ENCODE results near the gene TSPAN3. TPM values are rescaled to one million over a fixed set of nuclear protein-coding genes. Genes with fewer than 3 reads are reported as not detected.

TSPAN3 gene
- total and polyA plus RNA-seq, 10 of the 15 experiments (the other 5 are each of a cell fraction or from before 2014, with no cell fraction given): 18.9 to 114 (median 57.2) TPM

DNA sequence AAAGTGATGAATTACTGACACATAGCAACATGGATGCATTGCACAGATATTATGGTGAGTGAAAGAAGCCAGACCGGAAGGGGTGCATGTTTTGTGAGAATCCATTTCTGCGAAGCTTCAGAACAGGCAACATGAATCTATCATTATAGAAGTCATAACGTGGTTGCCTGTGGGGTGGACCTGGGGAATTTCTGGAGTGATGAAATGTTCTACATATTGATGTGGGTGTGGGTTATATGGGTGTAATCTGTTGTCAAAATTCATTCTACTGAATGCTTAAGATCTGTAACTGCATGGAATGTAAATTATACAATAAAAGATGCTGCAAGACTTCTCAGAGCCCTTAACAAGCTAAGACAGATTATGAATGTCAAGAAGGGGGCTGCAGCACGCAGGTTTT lies 25.2 kb upstream of the TSPAN3 start:
- Histone ChIP-seq H3K4me1 (ENCODE audit: control insufficient read depth, insufficient read depth, low read length) (no peaks in the 10 kb centered on the region), H4K20me1 (ENCODE audit: control insufficient read depth, insufficient read depth) (no peaks in the 10 kb centered on the region), H3K27ac (ENCODE audit: control insufficient read depth, insufficient read depth) (no peak overlapping the region), H3K36me3 (ENCODE audit: control insufficient read depth in 2 of 2, insufficient read depth in 2 of 2, low read length in 1 of 2) (no peaks in the 10 kb centered on the region; a peak in 1 of 4 replicates), H2AFZ (ENCODE audit: control insufficient read depth, low read depth, low read length) (no peak overlapping the region), H3K27me3 (replicated peaks in 1 of 2; ENCODE audit: control insufficient read depth in 2 of 2, insufficient read depth in 2 of 2, low read length in 1 of 2) (no peaks in the 10 kb centered on the region; a peak in 1 of 4 replicates), H3K9ac (ENCODE audit: control insufficient read depth, insufficient read depth, low read length) (no peak overlapping the region), H3K4me2 (ENCODE audit: control insufficient read depth, insufficient read depth) (no peak overlapping the region), H3K79me2 (ENCODE audit: control insufficient read depth, insufficient read depth, low read length) (no peaks in the 10 kb centered on the region), H3K4me3 (no peak overlapping the region), H3K9me3 (replicated peaks; ENCODE audit: control insufficient read depth, insufficient read depth, low read length) (no peaks in the 10 kb centered on the region)
- CTCF ChIA-PET: interaction anchor here (0.8 to 1.7 kb wide), 5 partner anchors 11 to 447 kb away, joined by 3 to 10 read pairs (median 4); no protein-coding TSS in a partner anchor
- in situ Hi-C loops (cut with MboI) (no loop called here), intact Hi-C loops (cut with micrococcal nuclease; ENCODE audit: unreplicated experiment) (no loop called here)
- POLR2A ChIA-PET: no interaction called here
- no peak for DNase-seq (ENCODE audit: low read depth, low spot score)
- RAD21 ChIA-PET (ENCODE audit: unreplicated experiment): interaction anchor here (1.2 kb wide), 1 partner anchor 64 kb away, joined by 3 read pairs; no protein-coding TSS in a partner anchor
- no peak for ATAC-seq
- WGBS (ENCODE audit: insufficient coverage, insufficient replicate concordance, low lambda C conversion rate, missing lambda C conversion rate): 49% methylated on average over 4 of the region's 4 CpGs
- no TSS peak for BruUV-seq (replicated peaks)
- SMC1A ChIA-PET (ENCODE audit: uncharacterized antibody, unreplicated experiment): no interaction called here
- FAIRE-seq: no peak
- TF ChIP-seq, protein P1, sequence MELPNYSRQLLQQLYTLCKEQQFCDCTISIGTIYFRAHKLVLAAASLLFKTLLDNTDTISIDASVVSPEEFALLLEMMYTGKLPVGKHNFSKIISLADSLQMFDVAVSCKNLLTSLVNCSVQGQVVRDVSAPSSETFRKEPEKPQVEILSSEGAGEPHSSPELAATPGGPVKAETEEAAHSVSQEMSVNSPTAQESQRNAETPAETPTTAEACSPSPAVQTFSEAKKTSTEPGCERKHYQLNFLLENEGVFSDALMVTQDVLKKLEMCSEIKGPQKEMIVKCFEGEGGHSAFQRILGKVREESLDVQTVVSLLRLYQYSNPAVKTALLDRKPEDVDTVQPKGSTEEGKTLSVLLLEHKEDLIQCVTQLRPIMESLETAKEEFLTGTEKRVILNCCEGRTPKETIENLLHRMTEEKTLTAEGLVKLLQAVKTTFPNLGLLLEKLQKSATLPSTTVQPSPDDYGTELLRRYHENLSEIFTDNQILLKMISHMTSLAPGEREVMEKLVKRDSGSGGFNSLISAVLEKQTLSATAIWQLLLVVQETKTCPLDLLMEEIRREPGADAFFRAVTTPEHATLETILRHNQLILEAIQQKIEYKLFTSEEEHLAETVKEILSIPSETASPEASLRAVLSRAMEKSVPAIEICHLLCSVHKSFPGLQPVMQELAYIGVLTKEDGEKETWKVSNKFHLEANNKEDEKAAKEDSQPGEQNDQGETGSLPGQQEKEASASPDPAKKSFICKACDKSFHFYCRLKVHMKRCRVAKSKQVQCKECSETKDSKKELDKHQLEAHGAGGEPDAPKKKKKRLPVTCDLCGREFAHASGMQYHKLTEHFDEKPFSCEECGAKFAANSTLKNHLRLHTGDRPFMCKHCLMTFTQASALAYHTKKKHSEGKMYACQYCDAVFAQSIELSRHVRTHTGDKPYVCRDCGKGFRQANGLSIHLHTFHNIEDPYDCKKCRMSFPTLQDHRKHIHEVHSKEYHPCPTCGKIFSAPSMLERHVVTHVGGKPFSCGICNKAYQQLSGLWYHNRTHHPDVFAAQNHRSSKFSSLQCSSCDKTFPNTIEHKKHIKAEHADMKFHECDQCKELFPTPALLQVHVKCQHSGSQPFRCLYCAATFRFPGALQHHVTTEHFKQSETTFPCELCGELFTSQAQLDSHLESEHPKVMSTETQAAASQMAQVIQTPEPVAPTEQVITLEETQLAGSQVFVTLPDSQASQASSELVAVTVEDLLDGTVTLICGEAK (IDR thresholded peaks at IDR 0.05; ENCODE audit: borderline replicate concordance): no peak
- TF ChIP-seq, protein P2, sequence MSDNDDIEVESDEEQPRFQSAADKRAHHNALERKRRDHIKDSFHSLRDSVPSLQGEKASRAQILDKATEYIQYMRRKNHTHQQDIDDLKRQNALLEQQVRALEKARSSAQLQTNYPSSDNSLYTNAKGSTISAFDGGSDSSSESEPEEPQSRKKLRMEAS (IDR thresholded peaks at IDR 0.05; ENCODE audit: low read depth, low read length): no peak
- no peak for TF ChIP-seq SUZ12 (IDR thresholded peaks at IDR 0.05; ENCODE audit: unreplicated experiment)
- no peak for TF ChIP-seq NFYA (IDR thresholded peaks at IDR 0.05; ENCODE audit: borderline replicate concordance, low read depth, low read length)
- TF ChIP-seq POLR2AphosphoS5 (IDR thresholded peaks at IDR 0.05; ENCODE audit: low read length): no peak
- TF ChIP-seq ESRRA (IDR thresholded peaks at IDR 0.05; ENCODE audit: low read length): no peak
- TF ChIP-seq HDAC2 (IDR thresholded peaks at IDR 0.05): no peak
- no peak for TF ChIP-seq ZNF207 (IDR thresholded peaks at IDR 0.05; ENCODE audit: borderline replicate concordance)
- TF ChIP-seq, protein P3, sequence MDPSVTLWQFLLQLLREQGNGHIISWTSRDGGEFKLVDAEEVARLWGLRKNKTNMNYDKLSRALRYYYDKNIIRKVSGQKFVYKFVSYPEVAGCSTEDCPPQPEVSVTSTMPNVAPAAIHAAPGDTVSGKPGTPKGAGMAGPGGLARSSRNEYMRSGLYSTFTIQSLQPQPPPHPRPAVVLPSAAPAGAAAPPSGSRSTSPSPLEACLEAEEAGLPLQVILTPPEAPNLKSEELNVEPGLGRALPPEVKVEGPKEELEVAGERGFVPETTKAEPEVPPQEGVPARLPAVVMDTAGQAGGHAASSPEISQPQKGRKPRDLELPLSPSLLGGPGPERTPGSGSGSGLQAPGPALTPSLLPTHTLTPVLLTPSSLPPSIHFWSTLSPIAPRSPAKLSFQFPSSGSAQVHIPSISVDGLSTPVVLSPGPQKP (IDR thresholded peaks at IDR 0.05; ENCODE audit: low read depth, low read length): no peak
- no peak for TF ChIP-seq POU2F2 (IDR thresholded peaks at IDR 0.05; ENCODE audit: borderline replicate concordance, low read depth, low read length)
- no peak for TF ChIP-seq SP1 (IDR thresholded peaks at IDR 0.05; ENCODE audit: low read depth, low read length)
- TF ChIP-seq, protein P4, sequence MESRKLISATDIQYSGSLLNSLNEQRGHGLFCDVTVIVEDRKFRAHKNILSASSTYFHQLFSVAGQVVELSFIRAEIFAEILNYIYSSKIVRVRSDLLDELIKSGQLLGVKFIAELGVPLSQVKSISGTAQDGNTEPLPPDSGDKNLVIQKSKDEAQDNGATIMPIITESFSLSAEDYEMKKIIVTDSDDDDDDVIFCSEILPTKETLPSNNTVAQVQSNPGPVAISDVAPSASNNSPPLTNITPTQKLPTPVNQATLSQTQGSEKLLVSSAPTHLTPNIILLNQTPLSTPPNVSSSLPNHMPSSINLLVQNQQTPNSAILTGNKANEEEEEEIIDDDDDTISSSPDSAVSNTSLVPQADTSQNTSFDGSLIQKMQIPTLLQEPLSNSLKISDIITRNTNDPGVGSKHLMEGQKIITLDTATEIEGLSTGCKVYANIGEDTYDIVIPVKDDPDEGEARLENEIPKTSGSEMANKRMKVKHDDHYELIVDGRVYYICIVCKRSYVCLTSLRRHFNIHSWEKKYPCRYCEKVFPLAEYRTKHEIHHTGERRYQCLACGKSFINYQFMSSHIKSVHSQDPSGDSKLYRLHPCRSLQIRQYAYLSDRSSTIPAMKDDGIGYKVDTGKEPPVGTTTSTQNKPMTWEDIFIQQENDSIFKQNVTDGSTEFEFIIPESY (IDR thresholded peaks at IDR 0.05): no peak
- TF ChIP-seq, protein P5, sequence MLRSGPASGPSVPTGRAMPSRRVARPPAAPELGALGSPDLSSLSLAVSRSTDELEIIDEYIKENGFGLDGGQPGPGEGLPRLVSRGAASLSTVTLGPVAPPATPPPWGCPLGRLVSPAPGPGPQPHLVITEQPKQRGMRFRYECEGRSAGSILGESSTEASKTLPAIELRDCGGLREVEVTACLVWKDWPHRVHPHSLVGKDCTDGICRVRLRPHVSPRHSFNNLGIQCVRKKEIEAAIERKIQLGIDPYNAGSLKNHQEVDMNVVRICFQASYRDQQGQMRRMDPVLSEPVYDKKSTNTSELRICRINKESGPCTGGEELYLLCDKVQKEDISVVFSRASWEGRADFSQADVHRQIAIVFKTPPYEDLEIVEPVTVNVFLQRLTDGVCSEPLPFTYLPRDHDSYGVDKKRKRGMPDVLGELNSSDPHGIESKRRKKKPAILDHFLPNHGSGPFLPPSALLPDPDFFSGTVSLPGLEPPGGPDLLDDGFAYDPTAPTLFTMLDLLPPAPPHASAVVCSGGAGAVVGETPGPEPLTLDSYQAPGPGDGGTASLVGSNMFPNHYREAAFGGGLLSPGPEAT (IDR thresholded peaks at IDR 0.05; ENCODE audit: low read depth): no peak
- TF ChIP-seq GATAD2B (conservative IDR thresholded peaks at IDR 0.05; ENCODE audit: low read depth): no peak
- TF ChIP-seq, protein P6, sequence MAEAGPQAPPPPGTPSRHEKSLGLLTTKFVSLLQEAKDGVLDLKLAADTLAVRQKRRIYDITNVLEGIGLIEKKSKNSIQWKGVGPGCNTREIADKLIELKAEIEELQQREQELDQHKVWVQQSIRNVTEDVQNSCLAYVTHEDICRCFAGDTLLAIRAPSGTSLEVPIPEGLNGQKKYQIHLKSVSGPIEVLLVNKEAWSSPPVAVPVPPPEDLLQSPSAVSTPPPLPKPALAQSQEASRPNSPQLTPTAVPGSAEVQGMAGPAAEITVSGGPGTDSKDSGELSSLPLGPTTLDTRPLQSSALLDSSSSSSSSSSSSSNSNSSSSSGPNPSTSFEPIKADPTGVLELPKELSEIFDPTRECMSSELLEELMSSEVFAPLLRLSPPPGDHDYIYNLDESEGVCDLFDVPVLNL (IDR thresholded peaks at IDR 0.05; ENCODE audit: low read depth, low read length): no peak
